Neuronal stem cell (in vitro differentiated cells): ENCODE measurements around the gene CCDC102A.
A peak's percentile ranks its signal among the peaks of the same experiment; 100 is the strongest.

Experiments
- DNase-seq: peaks from one replicate; pipeline ENCODE4 v3.0.0-alpha.2; 2013; ENCODE audit warnings: low spot score
- H2AFZ ChIP-seq: one replicate; pipeline ENCODE4 v1.6.1; 2013; ENCODE audit warnings: mild to moderate bottlenecking, low read length, inconsistent platforms
- H2AK5ac ChIP-seq: 2 replicates; pipeline ENCODE4 v1.6.1; 2013; ENCODE audit warnings: low read depth, mild to moderate bottlenecking, inconsistent platforms, low read length, moderate library complexity, mixed read lengths
- H2BK120ac ChIP-seq: 2 replicates; pipeline ENCODE4 v1.6.1; 2013; ENCODE audit warnings: low read depth, mild to moderate bottlenecking, inconsistent platforms, low read length, moderate library complexity, mixed read lengths
- H2BK12ac ChIP-seq: one replicate; pipeline ENCODE4 v1.6.1; 2013; ENCODE audit warnings: low read length, inconsistent platforms
- H2BK15ac ChIP-seq: 2 replicates; pipeline ENCODE4 v1.6.1; 2013; ENCODE audit warnings: mild to moderate bottlenecking, low read length, inconsistent platforms, mixed read lengths
- H2BK5ac ChIP-seq: one replicate; pipeline ENCODE4 v1.6.1; 2013; ENCODE audit warnings: inconsistent platforms, mild to moderate bottlenecking, low read length, moderate library complexity
- H3K14ac ChIP-seq: one replicate; pipeline ENCODE4 v1.6.1; 2013; ENCODE audit warnings: low read length, inconsistent platforms
- H3K18ac ChIP-seq: 2 replicates; pipeline ENCODE4 v1.6.1; 2013; ENCODE audit warnings: low read length, inconsistent platforms
- H3K23ac ChIP-seq: 2 replicates; pipeline ENCODE4 v1.6.1; 2013; ENCODE audit warnings: low read depth, mild to moderate bottlenecking, mixed read lengths, low read length, inconsistent platforms; ENCODE audit not compliant: poor library complexity
- H3K27ac ChIP-seq: replicated peaks from 3 replicates; pipeline ENCODE4 v1.5.1; 2013; ENCODE audit warnings: low read length, inconsistent platforms
- H3K27me3 ChIP-seq, 3 experiments: 2 replicates each; pipeline ENCODE4 v1.6.1; 2013; ENCODE audit warnings: low read length in 3 of 3, mild to moderate bottlenecking in 2 of 3, inconsistent platforms in 1 of 3, low read depth in 1 of 3, mixed read lengths in 1 of 3, moderate library complexity in 1 of 3; ENCODE audit not compliant: control insufficient read depth in 3 of 3, insufficient read depth in 3 of 3
- H3K36me3 ChIP-seq, 2 donors: replicated peaks in 1 of 2; 2 replicates each; pipeline ENCODE4 v1.6.1; 2013; ENCODE audit warnings: low read length in 2 of 2; ENCODE audit not compliant: control insufficient read depth in 2 of 2, insufficient read depth in 2 of 2
- H3K4ac ChIP-seq: 2 replicates; pipeline ENCODE4 v1.6.1; 2013; ENCODE audit warnings: inconsistent platforms, mild to moderate bottlenecking, low read length, moderate library complexity
- H3K4me1 ChIP-seq, 2 donors: 1 replicate in 1 of 2; 2 replicates in 1 of 2; pipeline ENCODE4 v1.6.1; 2013; ENCODE audit warnings: low read length in 2 of 2, low read depth in 1 of 2; ENCODE audit not compliant: control insufficient read depth in 2 of 2, insufficient read depth in 1 of 2
- H3K4me2 ChIP-seq: one replicate; pipeline ENCODE4 v1.6.1; 2013; ENCODE audit warnings: mild to moderate bottlenecking, low read length, inconsistent platforms; ENCODE audit not compliant: insufficient read depth, poor library complexity, severe bottlenecking
- H3K4me3 ChIP-seq, 2 donors: 2 replicates each; pipeline ENCODE4 v1.5.1; 2013; ENCODE audit warnings: low read length in 2 of 2, mild to moderate bottlenecking in 2 of 2, inconsistent platforms in 1 of 2, moderate library complexity in 1 of 2
- H3K79me1 ChIP-seq: one replicate; pipeline ENCODE4 v1.6.1; 2013; ENCODE audit warnings: low read depth, mild to moderate bottlenecking, inconsistent platforms, low read length, moderate library complexity
- H3K9ac ChIP-seq: one replicate; pipeline ENCODE4 v1.6.1; 2013; ENCODE audit warnings: mild to moderate bottlenecking, low read depth, low read length, inconsistent platforms; ENCODE audit not compliant: poor library complexity
- H3K9me3 ChIP-seq, 2 donors: replicated peaks in 1 of 2; 2 replicates each; pipeline versions ENCODE3 to v1.6.1; 2013; ENCODE audit warnings: low read length in 2 of 2, mild to moderate bottlenecking in 2 of 2, inconsistent platforms in 1 of 2, low read depth in 1 of 2, mixed read lengths in 1 of 2, moderate library complexity in 1 of 2; ENCODE audit not compliant: control insufficient read depth in 2 of 2, insufficient read depth in 1 of 2
- H4K8ac ChIP-seq: one replicate; pipeline ENCODE4 v1.6.1; 2013; ENCODE audit warnings: low read depth, mild to moderate bottlenecking, inconsistent platforms, low read length, moderate library complexity
- H4K91ac ChIP-seq: one replicate; pipeline ENCODE4 v1.6.1; 2013; ENCODE audit warnings: low read length, low read depth, mild to moderate bottlenecking, inconsistent platforms; ENCODE audit not compliant: poor library complexity
- WGBS, 2 donors: extraction: QIAGEN DNeasy Blood & Tissue Kit; methylation state at CpG; one replicate each; pipeline ENCODE4 v1.1.7; 2013; ENCODE audit warnings: missing lambda C conversion rate in 2 of 2, mixed read lengths in 1 of 2; ENCODE audit not compliant: insufficient read length in 2 of 2, insufficient replicate concordance in 1 of 2; ENCODE audit errors: extremely low coverage in 2 of 2; 5-methylcytosine and 5-hydroxymethylcytosine counted together

Gene CCDC102A

DNA sequence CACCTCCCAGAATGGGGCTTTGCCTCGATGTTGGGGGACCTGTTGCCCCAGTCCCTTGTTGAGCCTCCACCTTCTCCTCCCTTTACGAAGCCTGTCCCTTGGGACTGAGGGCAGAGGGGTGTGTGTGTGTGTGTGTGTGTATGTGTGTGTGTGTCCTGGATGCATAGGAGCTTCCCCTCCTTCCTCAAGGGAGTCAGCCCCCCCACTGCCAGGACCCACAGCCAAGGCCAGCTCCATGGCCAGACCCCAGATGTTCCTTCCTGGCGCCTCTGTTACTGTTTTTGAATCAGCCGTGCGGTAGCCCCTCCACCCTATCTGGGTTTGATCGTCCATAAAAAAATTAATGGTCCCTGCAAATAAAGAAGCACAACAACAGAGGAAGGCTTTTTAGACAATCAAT is 32.4 kb downstream of the CCDC102A start:
- no peak overlapping the region for H3K27ac ChIP-seq
- H3K27me3 ChIP-seq, result peaks cover 0 to 40% (median 0%) of the 10 kb centered on the region in 3 experiments
- no peak overlapping the region for H3K18ac ChIP-seq
- H3K14ac ChIP-seq, result no peak overlapping the region
- H2BK120ac ChIP-seq, result no peak overlapping the region
- H3K36me3 ChIP-seq, result no peaks in the 10 kb centered on the region
- no peak for DNase-seq
- H3K23ac ChIP-seq, result no peak overlapping the region
- no peak overlapping the region for H2BK5ac ChIP-seq
- no peak overlapping the region for H3K4me2 ChIP-seq
- no peak overlapping the region for H2AFZ ChIP-seq
- no peak overlapping the region for H3K9ac ChIP-seq
- peak overlapping the region in 1 of 2 donors; percentile 5 for H3K4me3 ChIP-seq
- no peak overlapping the region for H2BK12ac ChIP-seq
- no peak overlapping the region for H4K8ac ChIP-seq
- no peak overlapping the region for H4K91ac ChIP-seq
- H3K9me3 ChIP-seq, result no peaks in the 10 kb centered on the region
- no peak overlapping the region for H2BK15ac ChIP-seq
- no peaks in the 10 kb centered on the region for H3K79me1 ChIP-seq
- whole genome bisulfite sequencing, 2 donors, result no CpG with 5 or more reads among the region's 6 CpGs
- H3K4me1 ChIP-seq, result peaks cover 7 to 10% of the 10 kb centered on the region in 2 donors
- H3K4ac ChIP-seq, result no peak overlapping the region
- H2AK5ac ChIP-seq, result peak overlapping the region; percentile 37

DNA sequence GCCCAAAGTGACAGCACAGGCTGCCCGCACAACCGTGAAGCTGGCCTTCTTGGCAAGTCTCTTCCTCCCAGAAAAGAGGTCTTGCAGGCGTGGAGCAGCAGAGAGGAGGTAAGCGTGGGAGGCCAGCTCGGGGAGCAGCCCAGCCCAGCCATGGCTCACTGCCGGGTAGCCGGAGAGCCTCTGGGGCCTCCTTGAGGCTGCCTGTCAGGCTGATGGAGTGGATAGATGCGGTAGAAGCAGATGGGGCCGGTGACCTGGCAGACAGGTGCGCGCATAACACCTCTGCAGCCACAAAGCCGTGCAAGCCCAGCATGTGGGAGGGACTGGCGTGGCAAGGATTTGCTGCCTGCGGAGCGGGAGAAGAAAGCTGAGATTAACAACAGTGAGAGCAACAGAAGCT is 33.0 kb downstream of the CCDC102A start:
- no peaks in the 10 kb centered on the region for H3K36me3 ChIP-seq
- no peak overlapping the region for H2AK5ac ChIP-seq
- no peak overlapping the region for H3K4me3 ChIP-seq
- H2BK120ac ChIP-seq, result no peak overlapping the region
- H4K91ac ChIP-seq, result no peak overlapping the region
- no peak overlapping the region for H3K23ac ChIP-seq
- H3K4ac ChIP-seq, result no peak overlapping the region
- H3K14ac ChIP-seq, result no peak overlapping the region
- no peaks in the 10 kb centered on the region for H3K9me3 ChIP-seq
- H3K4me2 ChIP-seq, result no peak overlapping the region
- H4K8ac ChIP-seq, result no peak overlapping the region
- DNase-seq, result no peak
- H3K27me3 ChIP-seq, result peaks cover 0 to 42% (median 0%) of the 10 kb centered on the region in 3 experiments
- H3K4me1 ChIP-seq, result peaks cover 6 to 8% of the 10 kb centered on the region in 2 donors
- peak overlapping the region; percentile 30 for H3K18ac ChIP-seq
- H2AFZ ChIP-seq, result no peak overlapping the region
- H2BK15ac ChIP-seq, result no peak overlapping the region
- H2BK12ac ChIP-seq, result no peak overlapping the region
- no peak overlapping the region for H3K27ac ChIP-seq
- H3K79me1 ChIP-seq, result no peaks in the 10 kb centered on the region
- no CpG with 5 or more reads among the region's 15 CpGs for WGBS, 2 donors
- H2BK5ac ChIP-seq, result no peak overlapping the region
- H3K9ac ChIP-seq, result no peak overlapping the region

DNA sequence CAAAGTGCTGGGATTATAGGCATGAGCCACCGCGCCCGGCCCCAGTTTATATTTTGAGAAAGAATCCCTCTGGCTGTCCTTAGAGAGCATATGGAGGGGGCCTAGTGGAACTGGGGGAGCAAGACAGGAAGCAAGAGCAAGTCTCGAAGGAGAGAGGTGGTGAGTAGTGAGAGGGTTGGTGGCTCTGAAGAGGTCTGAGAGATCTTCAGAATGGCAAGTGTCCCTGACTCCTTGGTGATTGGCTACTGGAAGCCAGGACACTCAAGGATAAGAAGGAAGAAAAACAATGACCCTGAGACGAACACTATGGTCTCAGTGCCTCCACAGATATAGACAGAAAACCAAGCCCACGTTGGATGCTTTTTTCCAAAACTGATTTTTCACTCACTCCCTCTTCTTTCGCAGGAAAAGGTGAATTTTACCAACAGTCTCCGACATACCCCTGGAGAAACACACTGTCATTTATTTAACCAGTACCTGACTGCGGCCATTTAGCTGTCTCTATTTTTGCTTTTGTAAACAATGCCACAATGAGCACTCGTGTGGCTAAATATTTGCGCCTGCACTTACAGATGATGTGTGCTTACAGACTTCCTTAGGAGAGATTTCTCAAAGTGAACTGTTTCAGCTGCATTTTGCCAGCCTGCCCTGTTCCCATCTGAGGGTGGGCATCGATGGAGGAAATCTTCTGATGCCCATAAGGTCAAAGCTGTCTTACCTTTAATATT is 34.2 kb downstream of the CCDC102A start:
- H3K14ac ChIP-seq, result no peak overlapping the region
- no peak for DNase-seq
- no peak overlapping the region for H3K4me2 ChIP-seq
- H2BK120ac ChIP-seq, result no peak overlapping the region
- no peaks in the 10 kb centered on the region for H3K79me1 ChIP-seq
- peak overlapping the region; percentile 24 for H2AFZ ChIP-seq
- no CpG with 5 or more reads among the region's 12 CpGs for WGBS, 2 donors
- H3K18ac ChIP-seq, result no peak overlapping the region
- no peak overlapping the region for H2BK12ac ChIP-seq
- no peak overlapping the region for H2AK5ac ChIP-seq
- no peak overlapping the region for H4K8ac ChIP-seq
- H3K9me3 ChIP-seq, result no peaks in the 10 kb centered on the region
- H3K27me3 ChIP-seq, result peaks cover 0 to 45% (median 0%) of the 10 kb centered on the region in 3 experiments
- no peak overlapping the region for H2BK15ac ChIP-seq
- no peak overlapping the region for H3K4ac ChIP-seq
- no peak overlapping the region for H3K4me3 ChIP-seq
- no peak overlapping the region for H2BK5ac ChIP-seq
- peaks cover 0 to 5% of the 10 kb centered on the region in 2 donors for H3K4me1 ChIP-seq
- no peak overlapping the region for H3K9ac ChIP-seq
- H3K23ac ChIP-seq, result no peak overlapping the region
- no peak overlapping the region for H4K91ac ChIP-seq
- H3K36me3 ChIP-seq, result no peaks in the 10 kb centered on the region
- H3K27ac ChIP-seq, result no peak overlapping the region

DNA sequence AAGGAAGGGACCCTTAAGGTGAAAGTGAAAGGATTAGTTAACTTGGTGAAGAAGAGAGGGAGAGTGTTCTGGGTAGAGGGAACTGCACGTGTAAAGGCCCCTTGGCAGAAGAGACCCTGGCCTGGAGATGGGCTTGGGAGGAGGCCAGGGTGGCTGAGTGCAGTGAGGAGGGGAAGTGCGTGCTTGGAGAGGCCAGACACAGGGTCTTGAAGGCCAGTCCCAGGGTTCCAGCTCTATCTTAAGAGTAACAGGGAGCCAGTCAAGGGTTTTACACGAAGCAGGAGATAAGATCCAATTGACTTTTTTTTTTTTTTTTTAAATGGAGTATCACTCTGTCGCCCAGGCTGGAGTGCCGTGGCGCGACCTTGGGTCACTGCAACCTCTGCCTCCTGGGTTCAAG is 34.9 kb downstream of the CCDC102A start:
- Histone ChIP-seq H2BK5ac (no peak overlapping the region), H3K9me3 (no peaks in the 10 kb centered on the region), H2BK15ac (no peak overlapping the region), H3K79me1 (no peaks in the 10 kb centered on the region), H3K18ac (no peak overlapping the region), H2BK12ac (no peak overlapping the region), H3K36me3 (no peaks in the 10 kb centered on the region), H2BK120ac (no peak overlapping the region), H2AFZ (no peak overlapping the region), H3K4ac (no peak overlapping the region), H4K8ac (no peak overlapping the region), H2AK5ac (no peak overlapping the region), H3K4me2 (no peak overlapping the region), H3K4me1 (peaks cover 0 to 5% of the 10 kb centered on the region in 2 donors), H3K4me3 (no peak overlapping the region), H4K91ac (no peak overlapping the region), H3K9ac (no peak overlapping the region), H3K27me3 (peaks cover 0 to 40% (median 0%) of the 10 kb centered on the region in 3 experiments), H3K23ac (no peak overlapping the region), H3K27ac (no peak overlapping the region), H3K14ac (no peak overlapping the region)
- no peak for DNase-seq
- no CpG with 5 or more reads among the region's 7 CpGs for WGBS, 2 donors
